ENCODE data around the gene ZBP1.

The ZBP1 gene

DNA sequence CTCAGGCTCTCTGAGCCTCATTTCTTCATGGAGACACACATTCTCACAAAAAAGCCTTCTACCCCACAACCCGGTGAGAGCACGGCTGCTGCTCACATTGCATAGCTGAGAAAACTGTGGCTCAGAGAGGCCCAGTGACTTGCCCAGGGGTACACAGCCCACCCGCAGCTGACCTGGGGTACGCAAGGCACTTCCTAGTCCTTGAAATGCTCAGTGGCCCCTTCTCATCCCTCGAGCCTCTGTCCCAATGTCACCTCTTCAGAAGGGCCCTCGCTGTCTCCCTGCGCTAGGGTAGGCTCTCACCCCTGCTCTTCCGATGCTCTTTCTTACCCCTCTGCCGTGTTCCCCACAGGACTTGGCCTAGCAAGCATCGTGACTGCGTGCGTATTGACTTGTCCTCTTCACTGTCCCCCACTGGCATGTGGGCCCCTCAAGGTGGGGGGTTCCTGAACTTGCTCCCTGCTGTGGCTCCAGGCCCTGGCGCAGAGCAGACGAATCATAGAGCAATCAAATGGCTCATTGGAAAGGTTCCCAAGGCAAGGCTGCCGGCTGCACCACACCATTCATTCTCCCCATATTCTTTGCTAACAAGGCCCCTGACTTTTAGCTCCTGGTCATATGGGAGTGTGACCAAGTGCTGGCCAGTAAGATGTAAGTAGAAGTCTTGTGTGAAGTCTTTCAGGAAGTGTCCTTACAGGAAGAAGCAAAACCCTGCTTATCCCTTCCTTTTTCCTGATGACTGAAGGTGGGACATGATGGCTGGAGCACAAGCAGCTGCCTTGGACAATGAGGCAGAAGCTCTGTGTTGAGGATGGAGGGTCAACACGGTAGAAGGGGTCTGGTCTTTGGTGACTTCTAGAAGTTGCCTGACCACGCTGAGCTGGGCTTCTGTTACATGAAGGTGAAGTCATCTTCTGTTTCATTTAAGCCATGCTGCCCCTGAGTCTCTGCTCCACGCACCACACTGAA lies 36.7 kb downstream of the ZBP1 start:
- peaks cover 66 to 75% of the 10 kb centered on the region in 2 donors for H3K27me3 Mint-ChIP-seq

GRCh38 chr20:57582432-57583288 lies 37.6 kb downstream of the ZBP1 start:
- H3K27me3 Mint-ChIP-seq: peaks cover 66 to 83% of the 10 kb centered on the region in 2 donors
- DNase-seq (no peak), ATAC-seq (replicated peaks) (no peak)
- H3K27ac Mint-ChIP-seq: no peak overlapping the region
- H3K36me3 Mint-ChIP-seq (ENCODE audit: insufficient read depth): no peaks in the 10 kb centered on the region
- peaks cover 0 to 1% of the 10 kb centered on the region in 2 donors for H3K4me1 Mint-ChIP-seq (ENCODE audit: low read depth in 2 of 2)
- no peak overlapping the region for H3K4me3 Mint-ChIP-seq
- no peaks in the 10 kb centered on the region for H3K9me3 Mint-ChIP-seq

More for the DNA sequence above, 36.7 kb downstream of the ZBP1 start:
- DNase-seq: no peak
- Mint-ChIP-seq H3K36me3 (ENCODE audit: insufficient read depth) (no peaks in the 10 kb centered on the region), H3K27ac (no peak overlapping the region), H3K9me3 (no peaks in the 10 kb centered on the region), H3K4me3 (no peak overlapping the region), H3K4me1 (ENCODE audit: low read depth in 2 of 2) (peaks cover 0 to 1% of the 10 kb centered on the region in 2 donors)
- ATAC-seq (replicated peaks): no peak

- Mint-ChIP-seq H3K9me3 (no peaks in the 10 kb centered on the region), H3K4me3 (no peak overlapping the region), H3K36me3 (ENCODE audit: insufficient read depth) (no peaks in the 10 kb centered on the region), H3K27ac (no peak overlapping the region), H3K27me3 (peaks cover 66 to 83% of the 10 kb centered on the region in 2 donors), H3K4me1 (ENCODE audit: low read depth in 2 of 2) (peaks cover 0 to 1% of the 10 kb centered on the region in 2 donors)
- ATAC-seq (replicated peaks): no peak
- no peak for DNase-seq
Observed at GRCh38 chr20:57582029-57582378, 38.2 kb downstream of the ZBP1 start.

GRCh38 chr20:57581202-57582028 lies 38.8 kb downstream of the ZBP1 start:
- no peaks in the 10 kb centered on the region for H3K36me3 Mint-ChIP-seq (ENCODE audit: insufficient read depth)
- ATAC-seq (replicated peaks) (no peak), DNase-seq (no peak)
- H3K9me3 Mint-ChIP-seq: no peaks in the 10 kb centered on the region
- H3K27ac Mint-ChIP-seq: no peak overlapping the region
- H3K27me3 Mint-ChIP-seq: peaks cover 66 to 83% of the 10 kb centered on the region in 2 donors
- H3K4me1 Mint-ChIP-seq (ENCODE audit: low read depth in 2 of 2): peaks cover 0 to 1% of the 10 kb centered on the region in 2 donors
- no peak overlapping the region for H3K4me3 Mint-ChIP-seq

DNA sequence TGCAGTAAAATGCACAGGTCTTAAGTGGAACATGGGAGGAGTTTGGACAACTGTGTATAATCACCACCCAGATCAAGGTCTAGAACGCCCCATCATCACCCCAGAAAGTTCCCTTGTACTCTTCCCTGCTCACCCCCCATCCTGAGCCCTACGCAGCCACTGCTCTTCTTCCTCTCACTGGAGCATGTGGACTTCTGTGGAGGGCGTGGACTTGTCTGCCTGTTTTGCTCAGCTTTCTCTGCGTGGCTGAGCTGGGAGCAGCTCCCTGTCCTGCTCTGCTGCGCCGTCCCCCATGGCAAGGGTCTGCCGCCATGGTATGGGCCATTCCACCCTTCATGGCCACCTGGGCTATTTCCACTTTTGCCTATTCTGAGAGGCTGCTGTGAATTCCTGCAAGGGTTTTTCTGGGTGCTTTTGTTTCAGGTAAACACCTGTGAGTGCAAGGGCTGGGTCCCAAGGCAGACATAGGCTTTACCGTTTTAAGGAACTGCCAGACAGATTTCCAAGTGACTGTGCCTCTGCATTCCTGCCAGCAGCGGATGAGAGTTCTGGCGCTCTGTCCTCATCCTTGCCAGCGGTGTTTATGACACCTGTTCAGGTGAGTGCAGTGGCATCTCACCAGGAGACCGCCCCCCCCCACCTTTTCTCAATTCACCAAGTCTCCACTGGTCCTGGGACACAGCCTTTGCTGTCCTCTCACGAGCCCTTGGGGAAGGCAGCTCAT lies 39.6 kb downstream of the ZBP1 start:
- Mint-ChIP-seq H3K36me3 (ENCODE audit: insufficient read depth) (no peaks in the 10 kb centered on the region), H3K4me1 (ENCODE audit: low read depth in 2 of 2) (peaks cover 0 to 1% of the 10 kb centered on the region in 2 donors), H3K27ac (no peak overlapping the region), H3K27me3 (peaks cover 62 to 76% of the 10 kb centered on the region in 2 donors), H3K4me3 (no peak overlapping the region), H3K9me3 (no peaks in the 10 kb centered on the region)
- ATAC-seq (replicated peaks) (no peak), DNase-seq (no peak)

GRCh38 chr20:57579898-57580447 lies 40.3 kb downstream of the ZBP1 start:
- H3K27me3 Mint-ChIP-seq: peaks cover 55 to 69% of the 10 kb centered on the region in 2 donors
- peaks cover 0 to 1% of the 10 kb centered on the region in 2 donors for H3K4me1 Mint-ChIP-seq (ENCODE audit: low read depth in 2 of 2)
- DNase-seq: no peak
- no peaks in the 10 kb centered on the region for H3K36me3 Mint-ChIP-seq (ENCODE audit: insufficient read depth)
- no peak overlapping the region for H3K27ac Mint-ChIP-seq
- H3K4me3 Mint-ChIP-seq: no peak overlapping the region
- no peak for ATAC-seq (replicated peaks)
- H3K9me3 Mint-ChIP-seq: no peaks in the 10 kb centered on the region

DNA sequence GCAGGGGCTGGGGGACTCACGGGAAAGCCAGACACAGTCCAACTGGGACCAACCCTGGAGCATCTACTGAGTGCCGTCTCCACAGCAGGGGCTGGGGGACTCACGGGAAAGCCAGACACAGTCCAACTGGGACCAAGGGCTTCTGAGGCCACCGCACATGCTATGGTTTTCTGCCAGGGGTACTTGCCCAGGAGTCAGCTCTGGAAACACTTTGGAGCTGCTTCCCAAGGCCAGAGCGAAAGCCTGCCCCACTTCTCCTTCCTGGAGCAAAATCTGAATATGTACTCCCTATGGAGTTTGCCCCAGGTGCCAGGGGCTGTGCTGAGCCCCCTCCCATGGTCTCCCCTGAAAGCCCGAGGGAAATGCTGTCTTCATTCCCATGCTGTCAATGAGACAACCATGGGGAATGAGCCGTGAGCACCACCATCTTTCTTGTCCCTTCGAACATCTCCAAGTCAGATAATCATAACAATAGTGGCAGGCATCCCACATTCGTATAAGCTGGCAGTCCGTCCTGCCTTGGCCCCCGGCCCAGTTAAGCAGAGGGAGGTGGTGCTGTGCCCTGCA lies 40.8 kb downstream of the ZBP1 start:
- H3K36me3 Mint-ChIP-seq (ENCODE audit: insufficient read depth): no peaks in the 10 kb centered on the region
- H3K27ac Mint-ChIP-seq: no peak overlapping the region
- H3K9me3 Mint-ChIP-seq: no peaks in the 10 kb centered on the region
- peaks cover 49 to 63% of the 10 kb centered on the region in 2 donors for H3K27me3 Mint-ChIP-seq
- H3K4me1 Mint-ChIP-seq (ENCODE audit: low read depth in 2 of 2): peaks cover 0 to 1% of the 10 kb centered on the region in 2 donors
- no peak for ATAC-seq (replicated peaks)
- no peak overlapping the region for H3K4me3 Mint-ChIP-seq
- no peak for DNase-seq

DNA sequence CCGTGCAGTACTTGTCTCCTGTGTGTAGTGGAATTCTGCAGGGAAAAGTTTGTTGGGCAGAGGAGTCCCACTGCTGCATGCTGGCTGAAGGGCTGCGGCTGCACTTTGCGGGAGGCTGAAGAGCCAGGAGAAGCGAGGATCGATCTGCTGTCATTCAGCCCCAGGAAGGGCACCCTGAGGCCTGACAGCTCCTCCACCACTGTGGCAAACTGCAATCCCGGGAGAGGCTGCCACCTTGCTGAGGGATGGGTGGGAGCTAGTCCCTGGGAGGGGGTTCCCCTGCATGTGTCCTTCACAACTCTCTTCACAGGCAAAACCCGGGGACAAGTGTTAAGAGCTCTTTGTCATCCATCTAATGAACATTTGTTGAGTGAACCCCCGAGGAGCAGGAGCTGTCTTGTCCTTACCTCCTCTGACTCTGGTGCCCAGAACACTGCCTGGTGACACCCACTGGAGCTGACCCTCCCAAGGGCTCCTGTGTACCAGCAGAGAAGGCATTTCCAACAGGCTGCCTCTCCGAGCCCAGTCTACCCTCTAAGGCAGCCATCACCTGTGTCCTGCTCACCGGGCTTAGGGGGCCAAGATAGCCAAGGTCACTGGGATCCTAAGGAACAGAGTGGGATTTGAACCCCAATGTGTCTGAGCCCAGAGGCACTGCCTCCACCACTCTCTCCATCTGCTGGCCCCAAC lies 41.6 kb downstream of the ZBP1 start:
- ATAC-seq (replicated peaks) (no peak), DNase-seq (no peak)
- H3K9me3 Mint-ChIP-seq: no peaks in the 10 kb centered on the region
- H3K36me3 Mint-ChIP-seq (ENCODE audit: insufficient read depth): no peaks in the 10 kb centered on the region
- H3K4me1 Mint-ChIP-seq (ENCODE audit: low read depth in 2 of 2): peaks cover 0 to 1% of the 10 kb centered on the region in 2 donors
- H3K4me3 Mint-ChIP-seq: no peak overlapping the region
- H3K27me3 Mint-ChIP-seq: peaks cover 42 to 56% of the 10 kb centered on the region in 2 donors
- no peak overlapping the region for H3K27ac Mint-ChIP-seq

DNA sequence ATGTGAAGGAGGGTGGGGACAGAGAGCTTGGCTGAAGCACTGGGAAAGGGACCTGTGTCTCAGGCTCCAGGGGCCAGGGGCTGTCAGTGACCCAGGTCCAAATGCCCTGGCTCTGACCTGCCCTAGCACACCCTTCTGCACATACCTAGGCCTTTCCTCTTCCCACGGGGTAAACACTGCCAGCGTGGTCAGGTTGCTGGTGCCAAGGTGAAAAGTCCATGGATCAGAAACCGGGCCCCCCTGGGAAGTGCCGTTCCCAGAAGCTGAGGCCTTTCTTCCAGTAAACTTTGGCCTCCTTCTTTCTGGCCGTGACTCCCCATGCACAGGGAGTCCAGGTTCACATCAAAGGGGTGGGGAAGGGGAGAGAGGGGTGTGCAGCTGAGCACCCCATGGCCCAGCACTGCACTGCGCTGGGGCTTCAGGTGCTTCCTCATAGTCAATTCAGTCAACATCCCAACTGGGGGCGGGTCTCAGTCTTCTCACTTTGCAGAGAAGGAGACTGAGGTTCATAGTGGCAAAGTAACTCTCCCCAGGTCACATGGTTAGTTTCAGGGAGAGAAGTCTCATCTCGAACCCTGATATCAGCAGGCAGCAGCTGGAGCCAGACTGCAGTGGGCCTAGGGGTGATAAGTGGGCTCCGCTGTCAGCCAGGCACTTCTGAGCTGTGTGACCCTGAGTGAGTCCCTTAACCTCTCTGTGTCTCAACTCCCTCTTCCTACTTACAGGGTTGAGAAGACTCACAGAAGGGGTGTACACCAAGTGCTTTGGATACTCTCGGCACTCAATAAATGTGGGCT lies 42.3 kb downstream of the ZBP1 start:
- DNase-seq (no peak), ATAC-seq (replicated peaks) (no peak)
- no peak overlapping the region for H3K27ac Mint-ChIP-seq
- peaks cover 0 to 1% of the 10 kb centered on the region in 2 donors for H3K4me1 Mint-ChIP-seq (ENCODE audit: low read depth in 2 of 2)
- no peak overlapping the region for H3K4me3 Mint-ChIP-seq
- H3K27me3 Mint-ChIP-seq: peaks cover 35 to 51% of the 10 kb centered on the region in 2 donors
- H3K9me3 Mint-ChIP-seq: no peaks in the 10 kb centered on the region
- no peaks in the 10 kb centered on the region for H3K36me3 Mint-ChIP-seq (ENCODE audit: insufficient read depth)

GRCh38 chr20:57576617-57577550 lies 43.3 kb downstream of the ZBP1 start:
- no peak overlapping the region for H3K4me3 Mint-ChIP-seq

More at GRCh38 chr20:57576617-57577550, 43.3 kb downstream of the ZBP1 start:
- Mint-ChIP-seq H3K9me3 (no peaks in the 10 kb centered on the region), H3K36me3 (ENCODE audit: insufficient read depth) (no peaks in the 10 kb centered on the region), H3K4me1 (ENCODE audit: low read depth in 2 of 2) (peaks cover 0 to 1% of the 10 kb centered on the region in 2 donors), H3K27ac (no peak overlapping the region), H3K27me3 (peaks cover 25 to 51% of the 10 kb centered on the region in 2 donors)
- no peak for ATAC-seq (replicated peaks)
- DNase-seq: no peak

Measured in effector memory CD8-positive, alpha-beta T cell (primary cell).